LNCAP (cell line): ENCODE measurements around the gene GARIN1A.

Source experiments
- CTCF ChIP-seq: fragments of 450-650 bp; IDR thresholded peaks from 2 replicates; pipeline ENCODE4 v1.5.1; 2017; ENCODE audit warnings: mild to moderate bottlenecking

The GARIN1A gene

DNA sequence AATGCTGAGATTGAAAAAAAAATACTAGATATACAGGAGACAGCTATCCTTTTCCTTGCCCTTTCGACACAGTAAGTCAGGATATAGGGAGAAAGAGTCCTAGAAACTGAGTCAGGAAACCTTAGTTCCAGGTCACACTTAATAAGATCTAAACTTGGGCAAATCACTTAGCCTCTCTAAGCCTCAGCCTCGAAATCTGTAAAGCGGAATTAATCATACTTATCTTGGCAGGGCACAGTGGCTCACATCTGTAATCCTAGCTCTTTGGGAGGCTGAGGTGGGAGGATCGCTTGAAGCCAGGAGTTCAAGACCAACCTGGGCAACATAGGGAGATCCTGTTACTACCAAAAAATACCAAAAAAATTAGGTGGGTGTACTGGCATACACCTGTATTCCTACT lies 4.6 kb downstream of the GARIN1A start:
- no peak for TF ChIP-seq CTCF

- TF ChIP-seq CTCF, result no peak
These were observed 7.8 kb downstream of the GARIN1A start for GRCh38 chr7:128679920-128680319.

GRCh38 chr7:128681794-128682537 lies 9.9 kb downstream of the GARIN1A start:
- no peak for TF ChIP-seq CTCF

DNA sequence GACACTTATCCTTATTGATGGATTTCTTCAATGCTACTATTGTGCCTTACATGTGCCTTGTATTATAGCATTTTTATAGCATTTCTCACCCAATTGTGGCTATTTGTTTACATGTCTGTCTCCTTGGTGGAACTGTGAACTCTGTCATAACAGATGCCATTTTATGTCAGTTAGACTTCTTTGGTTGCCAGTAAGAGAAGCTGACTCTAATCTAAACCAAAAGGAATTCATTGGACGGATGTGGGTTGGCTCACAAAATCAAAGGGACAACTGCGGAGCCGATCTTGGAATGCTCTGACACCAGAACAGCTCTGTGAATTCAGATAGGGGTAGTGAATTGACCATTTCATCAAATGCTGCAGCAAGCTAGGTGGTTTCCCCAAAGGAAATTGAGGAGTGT lies 15.0 kb downstream of the GARIN1A start:
- TF ChIP-seq CTCF, result no peak

- no peak for TF ChIP-seq CTCF
These were observed 16.4 kb downstream of the GARIN1A start for GRCh38 chr7:128688492-128688891.

DNA sequence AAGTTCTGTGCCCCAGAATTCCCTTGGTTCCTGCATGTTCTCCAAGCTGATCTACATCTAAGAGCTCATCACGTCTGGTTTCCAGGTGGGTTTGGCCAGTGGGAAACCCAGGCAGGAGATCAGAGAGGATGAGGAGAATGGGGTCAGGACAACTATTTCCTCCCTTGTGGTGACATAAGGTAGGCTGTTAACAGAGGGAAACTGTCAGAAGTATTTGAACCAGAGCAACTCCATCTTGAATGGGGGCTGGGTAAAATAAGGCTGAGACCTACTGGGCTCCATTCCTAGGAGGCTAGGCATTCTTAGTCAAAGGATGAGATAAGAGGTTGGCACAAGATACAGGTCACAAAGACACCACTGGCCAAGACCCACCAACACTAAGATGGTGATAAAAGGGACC lies 19.1 kb downstream of the GARIN1A start:
- TF ChIP-seq CTCF, result no peak

DNA sequence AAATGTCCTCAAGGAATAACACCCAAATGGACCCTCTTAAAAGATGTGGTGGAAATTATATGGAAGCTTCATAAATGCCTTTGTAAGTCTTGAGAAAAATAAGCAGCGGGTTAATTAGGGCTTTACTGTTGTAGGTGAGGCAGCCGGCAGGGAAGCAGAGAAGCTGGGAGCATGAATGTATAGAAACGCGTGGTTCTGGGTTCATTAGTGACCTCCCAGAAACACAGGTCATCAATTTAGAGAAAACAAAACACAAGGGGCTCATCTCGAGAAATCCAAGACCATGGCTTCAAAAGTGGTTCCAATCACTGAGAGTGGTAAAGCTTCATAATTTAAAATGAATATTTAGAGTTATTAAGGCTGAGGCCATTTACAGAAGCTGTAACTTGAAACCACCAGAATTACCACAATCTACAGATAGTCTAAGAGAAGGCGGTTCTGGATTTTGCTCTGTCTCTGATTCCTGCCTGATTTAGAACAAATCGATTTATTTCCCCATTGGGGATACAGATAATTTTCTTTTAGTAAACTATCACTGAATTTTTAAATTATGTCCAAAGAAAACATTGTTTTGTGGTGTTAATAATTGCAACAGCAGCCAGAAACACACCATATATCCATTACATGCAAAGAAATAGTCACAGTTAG lies 20.7 kb downstream of the GARIN1A start:
- no peak for TF ChIP-seq CTCF
